Activated T-helper 1 cell treated with anti-CD3 and anti-CD28 coated beads, Interleukin-2, amount 50 U/mL, for 16 hours (primary cell): ENCODE data around the gene ADAM22.

Experiments used
- DNase-seq, 2 donors: peaks; one replicate each; pipeline ENCODE4 v3.0.0-alpha.2; 2020; ENCODE audit warnings: low read depth in 1 of 2, low spot score in 1 of 2

ADAM22 gene

GRCh38 chr7:88104732-88105131, 170.7 kb downstream of the ADAM22 start:
- no peak for DNase-seq

- DNase-seq: no peak
Observed at GRCh38 chr7:88105231-88105630, 171.2 kb downstream of the ADAM22 start.

- DNase-seq: no peak
Observed at GRCh38 chr7:88106434-88106833, 172.4 kb downstream of the ADAM22 start.

GRCh38 chr7:88109612-88110011, 175.6 kb downstream of the ADAM22 start:
- no peak for DNase-seq

- DNase-seq: no peak
Observed at GRCh38 chr7:88111140-88111743, 177.2 kb downstream of the ADAM22 start.

- DNase-seq: no peak
Observed at GRCh38 chr7:88111954-88112471, 178.0 kb downstream of the ADAM22 start.

- DNase-seq: no peak
Observed at GRCh38 chr7:88115258-88115796, 181.3 kb downstream of the ADAM22 start.

GRCh38 chr7:88115816-88116215, 181.8 kb downstream of the ADAM22 start:
- no peak for DNase-seq

- DNase-seq: no peak
Observed at GRCh38 chr7:88116235-88116795, 182.3 kb downstream of the ADAM22 start.

- DNase-seq: no peak
Observed at GRCh38 chr7:88117325-88117724, 183.3 kb downstream of the ADAM22 start.

GRCh38 chr7:88121335-88121734, 187.3 kb downstream of the ADAM22 start:
- no peak for DNase-seq

- DNase-seq: no peak
Observed at GRCh38 chr7:88127637-88128290, 193.7 kb downstream of the ADAM22 start.

GRCh38 chr7:88132725-88133124, 198.7 kb downstream of the ADAM22 start:
- no peak for DNase-seq

GRCh38 chr7:88140947-88141346, 206.9 kb downstream of the ADAM22 start:
- DNase-seq: no peak

- DNase-seq: no peak
Observed at GRCh38 chr7:88141479-88141878, 207.4 kb downstream of the ADAM22 start.

GRCh38 chr7:88141953-88142352, 207.9 kb downstream of the ADAM22 start:
- no peak for DNase-seq

GRCh38 chr7:88146616-88147015, 212.6 kb downstream of the ADAM22 start:
- no peak for DNase-seq

- no peak for DNase-seq
Observed at GRCh38 chr7:88147341-88147740, 213.3 kb downstream of the ADAM22 start.

GRCh38 chr7:88147949-88148348, 213.9 kb downstream of the ADAM22 start:
- no peak for DNase-seq

GRCh38 chr7:88150033-88150432, 216.0 kb downstream of the ADAM22 start:
- no peak for DNase-seq

GRCh38 chr7:88151119-88151790, 217.2 kb downstream of the ADAM22 start:
- DNase-seq: no peak

GRCh38 chr7:88153378-88153777, 219.3 kb downstream of the ADAM22 start:
- no peak for DNase-seq
